GM12865 (cell line): Measurements from ENCODE around the gene SIL1.

Experiments
- DNase-seq: peaks from one replicate; pipeline ENCODE4 v3.0.0; 2010; ENCODE audit warnings: low read depth
- H3K4me3 ChIP-seq: 2 replicates; pipeline ENCODE4 v1.5.1; 2011; ENCODE audit warnings: mild to moderate bottlenecking, low read depth, low read length, control low read depth
- CTCF ChIP-seq: IDR thresholded peaks from 2 replicates; pipeline ENCODE4 v1.5.1; 2011; ENCODE audit warnings: low read length, control low read depth, low read depth, inconsistent platforms; ENCODE audit not compliant: insufficient read depth; ENCODE audit errors: missing control alignments

SIL1 gene

GRCh38 chr5:138911441-138911840 is 286.7 kb downstream of the SIL1 start:
- no peak for DNase-seq
- H3K4me3 ChIP-seq = no peak overlapping the region
- no peak for TF ChIP-seq CTCF

- no peak for TF ChIP-seq CTCF
- DNase-seq = no peak
Measured at GRCh38 chr5:138910546-138911185, 287.5 kb downstream of the SIL1 start.

GRCh38 chr5:138909734-138910133 is 288.4 kb downstream of the SIL1 start:
- no peak for DNase-seq
- H3K4me3 ChIP-seq = no peak overlapping the region
- no peak for TF ChIP-seq CTCF

More at GRCh38 chr5:138910546-138911185, 287.5 kb downstream of the SIL1 start:
- no peak overlapping the region for H3K4me3 ChIP-seq

GRCh38 chr5:138905541-138905940 is 292.6 kb downstream of the SIL1 start:
- no peak for TF ChIP-seq CTCF
- H3K4me3 ChIP-seq = no peak overlapping the region
- no peak for DNase-seq

DNA sequence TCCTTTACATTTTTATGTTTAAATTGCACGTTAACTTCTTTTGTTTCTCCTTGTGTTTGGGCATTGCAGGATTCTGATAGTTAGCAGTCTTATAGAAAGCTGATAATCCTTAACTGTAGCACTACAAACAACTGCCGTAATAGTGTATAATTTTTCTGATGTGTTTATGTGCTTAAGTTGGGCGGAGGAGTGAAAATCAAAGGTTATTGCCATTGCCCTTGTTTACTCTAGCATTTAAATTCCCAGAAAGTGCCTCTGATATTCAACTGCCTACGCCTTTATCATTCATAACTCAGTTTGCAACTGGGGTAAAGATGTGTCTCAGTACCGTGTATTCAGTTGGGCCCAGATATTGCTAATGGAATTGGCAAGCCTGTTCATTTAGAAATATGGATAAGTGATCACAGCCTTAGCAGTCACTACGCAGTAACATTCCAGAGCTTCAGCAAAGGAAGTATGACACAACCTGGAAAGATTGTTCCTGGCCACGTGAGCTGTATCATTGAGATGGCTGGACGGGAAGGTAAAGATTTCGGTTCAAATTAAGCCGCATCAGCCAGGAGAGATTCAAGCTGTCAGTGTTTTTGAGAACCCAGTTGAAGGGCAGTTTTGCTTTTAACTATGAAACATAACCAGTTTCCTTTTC is 294.9 kb downstream of the SIL1 start:
- DNase-seq = no peak
- H3K4me3 ChIP-seq = no peak overlapping the region
- TF ChIP-seq CTCF = no peak

GRCh38 chr5:138901716-138902115 is 296.5 kb downstream of the SIL1 start:
- TF ChIP-seq CTCF = no peak
- DNase-seq = no peak
- no peak overlapping the region for H3K4me3 ChIP-seq

- DNase-seq = no peak
- H3K4me3 ChIP-seq = no peak overlapping the region
- TF ChIP-seq CTCF = no peak
Measured at GRCh38 chr5:138900281-138900965, 297.7 kb downstream of the SIL1 start.
